KMS-11 (cell line): ENCODE data around the gene OSCP1.

Experiments used
- H2AFZ ChIP-seq: fragments of 200-600 bp; sonication (generic); 2 replicates; pipeline ENCODE4 v1.6.1; 2016; ENCODE audit warnings: antibody characterized with exemption, mixed run types, low read depth
- H3K27ac ChIP-seq: fragments of 200-600 bp; sonication (generic); 2 replicates; pipeline ENCODE4 v1.6.1; 2016; ENCODE audit warnings: mild to moderate bottlenecking, mixed run types
- H3K27me3 ChIP-seq: fragments of 200-600 bp; sonication (generic); 2 replicates; pipeline ENCODE4 v1.6.1; 2017; ENCODE audit warnings: mild to moderate bottlenecking, low read depth, mixed run types, moderate library complexity; ENCODE audit not compliant: insufficient read depth
- H3K36me3 ChIP-seq: fragments of 200-600 bp; sonication (generic); 2 replicates; pipeline ENCODE4 v1.6.1; 2017; ENCODE audit warnings: mild to moderate bottlenecking, mixed run types; ENCODE audit not compliant: insufficient read depth
- H3K4me1 ChIP-seq: fragments of 200-600 bp; sonication (generic); 2 replicates; pipeline ENCODE4 v1.6.1; 2016; ENCODE audit warnings: mild to moderate bottlenecking, low read depth, mixed run types; ENCODE audit not compliant: poor library complexity, severe bottlenecking
- H3K4me2 ChIP-seq: fragments of 200-600 bp; sonication (generic); 2 replicates; pipeline ENCODE4 v1.7.0; 2016; ENCODE audit warnings: mild to moderate bottlenecking, mixed run types
- H3K4me3 ChIP-seq: fragments of 200-600 bp; sonication (generic); IDR thresholded peaks from 2 replicates; pipeline ENCODE4 v1.6.1; 2017; ENCODE audit warnings: low read depth, low read length, mixed read lengths; ENCODE audit not compliant: insufficient read depth
- H3K79me2 ChIP-seq: fragments of 200-600 bp; sonication (generic); 2 replicates; pipeline ENCODE4 v1.6.1; 2016; ENCODE audit warnings: low read depth, mixed run types; ENCODE audit not compliant: insufficient read depth
- H3K9ac ChIP-seq: fragments of 200-600 bp; sonication (generic); 2 replicates; pipeline ENCODE4 v1.6.1; 2016; ENCODE audit warnings: mild to moderate bottlenecking, mixed run types
- H4K20me1 ChIP-seq: fragments of 200-600 bp; sonication (generic); 2 replicates; pipeline ENCODE4 v1.6.1; 2016; ENCODE audit warnings: mild to moderate bottlenecking, mixed run types; ENCODE audit not compliant: insufficient read depth
- CTCF ChIP-seq: fragments of 200-600 bp; sonication (generic); conservative IDR thresholded peaks from 2 replicates; pipeline ENCODE4 v1.6.1; 2017; ENCODE audit warnings: low read depth, mild to moderate bottlenecking, antibody characterized with exemption, low read length, moderate library complexity, mixed read lengths

The OSCP1 gene

GRCh38 chr1:36380143-36380619, 70.1 kb downstream of the OSCP1 start:
- Histone ChIP-seq H3K4me3 (no peak overlapping the region), H2AFZ (no peak overlapping the region), H3K27me3 (no peaks in the 10 kb centered on the region), H4K20me1 (no peaks in the 10 kb centered on the region), H3K4me1 (peaks cover 20% of the 10 kb centered on the region), H3K9ac (no peak overlapping the region), H3K4me2 (no peak overlapping the region), H3K27ac (no peak overlapping the region), H3K36me3 (no peaks in the 10 kb centered on the region), H3K79me2 (peaks cover 55% of the 10 kb centered on the region)
- no peak for TF ChIP-seq CTCF

- H3K9ac ChIP-seq, result no peak overlapping the region
- H3K4me1 ChIP-seq, result peaks cover 27% of the 10 kb centered on the region
- H3K4me2 ChIP-seq, result no peak overlapping the region
- H3K36me3 ChIP-seq, result no peaks in the 10 kb centered on the region
- H3K4me3 ChIP-seq, result no peak overlapping the region
- no peak overlapping the region for H2AFZ ChIP-seq
- TF ChIP-seq CTCF, result no peak
- no peak overlapping the region for H3K27ac ChIP-seq
- no peaks in the 10 kb centered on the region for H3K27me3 ChIP-seq
- H3K79me2 ChIP-seq, result peaks cover 37% of the 10 kb centered on the region; the same call in 1 of the 2 replicates
- H4K20me1 ChIP-seq, result no peaks in the 10 kb centered on the region
These were observed 72.3 kb downstream of the OSCP1 start for GRCh38 chr1:36377791-36378492.

- Histone ChIP-seq H3K4me3 (no peak overlapping the region), H3K36me3 (no peaks in the 10 kb centered on the region), H3K4me2 (no peak overlapping the region), H4K20me1 (no peaks in the 10 kb centered on the region), H2AFZ (no peak overlapping the region), H3K27me3 (no peaks in the 10 kb centered on the region), H3K9ac (no peak overlapping the region), H3K27ac (peak overlapping the region; percentile 74; the same call in 1 of the 2 replicates), H3K4me1 (peaks cover 55% of the 10 kb centered on the region), H3K79me2 (peaks cover 23% of the 10 kb centered on the region; the same call in 1 of the 2 replicates)
- TF ChIP-seq CTCF, result no peak
These were observed 77.6 kb downstream of the OSCP1 start for GRCh38 chr1:36372617-36373016.

DNA sequence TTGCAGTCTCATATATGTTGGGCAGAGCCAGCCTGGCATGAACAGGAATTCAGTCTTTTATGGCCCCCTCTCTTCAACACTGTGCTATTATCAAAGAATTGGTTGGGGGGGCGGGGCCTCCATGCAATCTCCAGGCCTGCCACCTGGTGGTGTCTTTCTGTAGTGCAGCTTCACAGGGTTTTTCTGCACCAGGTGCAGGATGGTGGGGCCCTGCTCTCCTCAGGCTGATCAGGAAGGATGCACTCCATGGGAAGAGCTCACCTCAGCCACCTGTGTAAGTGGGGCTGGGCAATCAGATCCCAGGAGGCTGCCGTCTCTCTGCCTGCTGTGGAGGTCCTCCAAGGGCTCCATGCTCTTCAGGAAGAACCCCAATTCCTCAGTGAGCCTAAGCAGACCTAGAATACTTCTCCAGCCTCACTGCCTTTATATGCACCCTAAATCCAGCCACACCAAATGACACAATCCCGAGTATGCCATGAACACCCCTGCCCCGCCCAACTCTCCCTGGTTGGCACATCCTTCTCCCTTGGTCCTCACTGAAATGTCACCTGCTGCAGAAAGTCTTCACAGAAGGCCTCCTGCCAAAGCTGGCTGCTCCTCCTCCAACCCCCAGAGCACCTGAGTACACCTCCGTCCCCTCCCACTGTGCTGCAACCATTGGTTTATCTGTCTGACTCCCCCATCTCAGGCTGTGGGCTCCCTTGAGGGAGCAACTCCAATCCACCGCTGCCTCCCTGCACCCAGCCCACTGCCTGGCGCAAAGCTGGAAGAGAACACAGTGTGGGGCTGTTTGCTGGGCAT, 81.0 kb downstream of the OSCP1 start:
- no peak overlapping the region for H3K4me3 ChIP-seq
- H3K79me2 ChIP-seq, result peaks cover 8% of the 10 kb centered on the region; the same call in 1 of the 2 replicates
- TF ChIP-seq CTCF, result peak; percentile 90
- H3K36me3 ChIP-seq, result no peaks in the 10 kb centered on the region
- no peak overlapping the region for H2AFZ ChIP-seq
- no peak overlapping the region; the same call in 1 of the 2 replicates for H3K4me2 ChIP-seq
- H4K20me1 ChIP-seq, result no peaks in the 10 kb centered on the region
- peak overlapping the region; percentile 13; the same call in 1 of the 2 replicates for H3K27ac ChIP-seq
- no peaks in the 10 kb centered on the region for H3K27me3 ChIP-seq
- peaks cover 46% of the 10 kb centered on the region for H3K4me1 ChIP-seq
- no peak overlapping the region for H3K9ac ChIP-seq
